IMR-90 (cell line): ENCODE measurements around the gene ABCC3. TPM values are rescaled to one million over a fixed set of nuclear protein-coding genes. Genes with fewer than 3 reads are reported as not detected.

ENCODE experiments used
- ATAC-seq: fragments of 200-7000 bp; cut with Tn5 transposase; 2 replicates; pipeline ENCODE4 v1.9.1; 2020; ENCODE audit warnings: low read depth, mild to moderate bottlenecking, moderate library complexity
- BruUV-seq: library from RNA; stranded (reverse); fragments of 400-500 nt; replicated peaks from 2 replicates; lab custom pipeline; 2021; lab: Mats Ljungman, UMichigan
- CTCF ChIA-PET: fragments of 300-600 bp; formaldehyde crosslinking; extraction: SDS; loops from one replicate; lab custom pipeline; 2021; ENCODE audit warnings: antibody characterized with exemption; lab: Yijun Ruan, JAX
- POLR2A ChIA-PET: fragments of 300-600 bp; sonication (Branson Sonifier 250); formaldehyde crosslinking; loops from one replicate; lab custom pipeline; 2022; ENCODE audit warnings: antibody characterized with exemption; ENCODE audit not compliant: unreplicated experiment; lab: Charles Lee
- DNase-seq: peaks from one replicate; pipeline ENCODE4 v3.0.0; 2013
- H2AFZ ChIP-seq: replicated peaks from 2 replicates; pipeline ENCODE3; 2013; ENCODE audit warnings: low read length, mild to moderate bottlenecking; ENCODE audit not compliant: poor library complexity
- H2AK5ac ChIP-seq: 2 replicates; pipeline ENCODE4 v1.6.1; 2013; ENCODE audit warnings: low read depth, low read length, inconsistent platforms
- H2AK9ac ChIP-seq: replicated peaks from 2 replicates; pipeline ENCODE3; 2013; ENCODE audit warnings: mild to moderate bottlenecking, low read depth, low read length, moderate library complexity; ENCODE audit not compliant: poor library complexity
- H2BK120ac ChIP-seq: 2 replicates; pipeline ENCODE4 v1.6.1; 2013; ENCODE audit warnings: low read depth, low read length, inconsistent platforms
- H2BK15ac ChIP-seq: 3 replicates; pipeline ENCODE4 v1.6.1; 2013; ENCODE audit warnings: low read depth, low read length, inconsistent platforms
- H2BK20ac ChIP-seq: 2 replicates; pipeline ENCODE4 v1.6.1; 2013; ENCODE audit warnings: low read depth, mild to moderate bottlenecking, inconsistent platforms, low read length, moderate library complexity
- H2BK5ac ChIP-seq: 2 replicates; pipeline ENCODE4 v1.6.1; 2013; ENCODE audit warnings: mild to moderate bottlenecking, low read depth, low read length, inconsistent platforms; ENCODE audit not compliant: poor library complexity, severe bottlenecking
- H3K14ac ChIP-seq: replicated peaks from 2 replicates; pipeline ENCODE4 v1.6.1; 2013; ENCODE audit warnings: low read depth, low read length, inconsistent platforms
- H3K18ac ChIP-seq: 2 replicates; pipeline ENCODE4 v1.6.1; 2013; ENCODE audit warnings: low read depth, low read length, control low read depth
- H3K23ac ChIP-seq: 2 replicates; pipeline ENCODE4 v1.6.1; 2013; ENCODE audit warnings: low read depth, low read length, inconsistent platforms
- H3K27ac ChIP-seq: 2 replicates; pipeline ENCODE4 v1.5.1; 2013; ENCODE audit warnings: mild to moderate bottlenecking, control low read depth, low read length; ENCODE audit not compliant: insufficient read depth
- H3K27me3 ChIP-seq: 2 replicates; pipeline ENCODE4 v1.6.1; 2013; ENCODE audit warnings: low read length; ENCODE audit not compliant: control insufficient read depth, insufficient read depth
- H3K36me3 ChIP-seq: 2 replicates; pipeline ENCODE4 v1.6.1; 2013; ENCODE audit warnings: low read length, mixed read lengths; ENCODE audit not compliant: control insufficient read depth, insufficient read depth
- H3K4ac ChIP-seq: 2 replicates; pipeline ENCODE4 v1.6.1; 2013; ENCODE audit warnings: low read depth, low read length, inconsistent platforms
- H3K4me1 ChIP-seq: 2 replicates; pipeline ENCODE4 v1.6.1; 2013; ENCODE audit warnings: low read length, mixed read lengths; ENCODE audit not compliant: control insufficient read depth, insufficient read depth
- H3K4me2 ChIP-seq: 2 replicates; pipeline ENCODE4 v1.6.1; 2013; ENCODE audit warnings: low read depth, mild to moderate bottlenecking, control low read depth, low read length, moderate library complexity
- H3K4me3 ChIP-seq: 2 replicates; pipeline ENCODE4 v1.5.1; 2013; ENCODE audit warnings: low read depth, mild to moderate bottlenecking, control low read depth, low read length, moderate library complexity; ENCODE audit not compliant: insufficient read depth
- H3K56ac ChIP-seq: 2 replicates; pipeline ENCODE4 v1.6.1; 2013; ENCODE audit warnings: low read length, inconsistent platforms; ENCODE audit not compliant: insufficient read depth; ENCODE audit errors: extremely low read depth
- H3K79me1 ChIP-seq, 2 experiments: 2 replicates each; pipeline ENCODE4 v1.6.1; 2013; ENCODE audit warnings: low read length in 2 of 2, inconsistent platforms in 1 of 2, low read depth in 1 of 2
- H3K9ac ChIP-seq: 2 replicates; pipeline ENCODE4 v1.6.1; 2013; ENCODE audit warnings: low read depth, low read length, control low read depth
- H3K9me1 ChIP-seq: 2 replicates; pipeline ENCODE4 v1.6.1; 2013; ENCODE audit warnings: low read length, inconsistent platforms; ENCODE audit not compliant: insufficient read depth
- H3K9me3 ChIP-seq: 2 replicates; pipeline ENCODE4 v1.6.1; 2013; ENCODE audit warnings: low read length; ENCODE audit not compliant: control insufficient read depth, insufficient read depth
- H4K20me1 ChIP-seq: 2 replicates; pipeline ENCODE4 v1.6.1; 2013; ENCODE audit warnings: low read length, inconsistent platforms; ENCODE audit not compliant: insufficient read depth
- H4K5ac ChIP-seq: 2 replicates; pipeline ENCODE4 v1.6.1; 2013; ENCODE audit warnings: mild to moderate bottlenecking, low read depth, low read length, control low read depth
- H4K8ac ChIP-seq, 2 experiments: 2 replicates each; pipeline ENCODE4 v1.6.1; 2013; ENCODE audit warnings: low read depth in 2 of 2, low read length in 2 of 2, control low read depth in 1 of 2, inconsistent platforms in 1 of 2
- H4K91ac ChIP-seq: 2 replicates; pipeline ENCODE4 v1.6.1; 2013; ENCODE audit warnings: low read depth, low read length, inconsistent platforms; ENCODE audit not compliant: insufficient read depth
- BHLHE40 ChIP-seq: fragments of 150-350 bp; IDR thresholded peaks from 2 replicates; pipeline ENCODE4 v1.6.1; 2016; ENCODE audit warnings: mild to moderate bottlenecking, low read depth, low read length
- CEBPB ChIP-seq: IDR thresholded peaks from 2 replicates; pipeline ENCODE4 v1.6.1; 2012; ENCODE audit warnings: low read depth, low read length, improper control_type of control experiment
- CHD1 ChIP-seq: IDR thresholded peaks from 2 replicates; pipeline ENCODE4 v1.6.1; 2012; ENCODE audit warnings: low read depth, low read length, improper control_type of control experiment
- CTCF ChIP-seq: conservative IDR thresholded peaks from 2 replicates; pipeline ENCODE4 v1.5.1; 2012; ENCODE audit warnings: mild to moderate bottlenecking, low read depth, low read length, improper control_type of control experiment
- ELK1 ChIP-seq: fragments of 150-350 bp; IDR thresholded peaks from 2 replicates; pipeline ENCODE4 v1.6.1; 2016; ENCODE audit warnings: low read depth, mild to moderate bottlenecking, low read length, moderate library complexity, borderline replicate concordance
- FOS ChIP-seq: fragments of 150-350 bp; IDR thresholded peaks from 2 replicates; pipeline ENCODE4 v1.6.1; 2016; ENCODE audit warnings: low read depth, low read length
- MAFK ChIP-seq: IDR thresholded peaks from 2 replicates; pipeline ENCODE4 v1.6.1; 2012; ENCODE audit warnings: low read depth, low read length, improper control_type of control experiment
- MAZ ChIP-seq: IDR thresholded peaks from 2 replicates; pipeline ENCODE4 v1.6.1; 2012; ENCODE audit warnings: low read depth, mild to moderate bottlenecking, low read length, improper control_type of control experiment, moderate library complexity, borderline replicate concordance
- MXI1 ChIP-seq: IDR thresholded peaks from 2 replicates; pipeline ENCODE4 v1.6.1; 2012; ENCODE audit warnings: low read depth, mild to moderate bottlenecking, low read length, moderate library complexity, borderline replicate concordance
- NFE2L2 ChIP-seq: fragments of 150-350 bp; IDR thresholded peaks from 2 replicates; pipeline ENCODE4 v1.6.1; 2016; ENCODE audit warnings: low read depth, mild to moderate bottlenecking, low read length
- POLR2A ChIP-seq: IDR thresholded peaks from 2 replicates; pipeline ENCODE4 v1.6.1; 2012; ENCODE audit warnings: mild to moderate bottlenecking, low read depth, low read length
- RAD21 ChIP-seq: IDR thresholded peaks from 2 replicates; pipeline ENCODE4 v1.6.1; 2012; ENCODE audit warnings: low read length, improper control_type of control experiment
- RCOR1 ChIP-seq: IDR thresholded peaks from 2 replicates; pipeline ENCODE4 v1.6.1; 2012; ENCODE audit warnings: mild to moderate bottlenecking, low read length, improper control_type of control experiment; ENCODE audit not compliant: insufficient replicate concordance
- RFX5 ChIP-seq: IDR thresholded peaks from 2 replicates; pipeline ENCODE4 v1.8.0; 2012; ENCODE audit warnings: low read depth, mild to moderate bottlenecking, low read length, moderate library complexity
- SMC3 ChIP-seq: fragments of 150-350 bp; IDR thresholded peaks from 2 replicates; pipeline ENCODE4 v1.6.1; 2016; ENCODE audit warnings: low read depth, mild to moderate bottlenecking, antibody characterized with exemption, low read length, moderate library complexity
- USF2 ChIP-seq: fragments of 150-350 bp; IDR thresholded peaks from 2 replicates; pipeline ENCODE4 v1.6.1; 2017; ENCODE audit warnings: mild to moderate bottlenecking, antibody characterized with exemption, low read length, low read depth
- WGBS, 2 experiments: methylation state at CpG; one replicate each; pipeline versions ENCODE4 v1.1.5 to v1.1.7; 2013; ENCODE audit warnings: missing lambda C conversion rate in 2 of 2; ENCODE audit not compliant: insufficient read length in 1 of 2; ENCODE audit errors: extremely low coverage in 2 of 2; 5-methylcytosine and 5-hydroxymethylcytosine counted together
- dilution Hi-C: fragments of 300-500 bp; cut with HindIII; formaldehyde crosslinking; loops from one replicate; pipeline ENCODE4 v1.14.3; 2018; ENCODE audit warnings: low sequenced_read_pairs; ENCODE audit not compliant: unreplicated experiment
- in situ Hi-C: fragments of 300-500 bp; cut with MboI; formaldehyde crosslinking; loops from 3 replicates; pipeline ENCODE4 v1.14.3; 2019; ENCODE audit warnings: low sequenced_read_pairs, inconsistent platforms, mixed read lengths
- intact Hi-C: fragments of 100-400 bp; cut with micrococcal nuclease; formaldehyde crosslinking; loops from 2 replicates; pipeline ENCODE4 v1.10.0; 2022
- polyA plus RNA-seq, 3 experiments: library from polyadenylated mRNA; depleted of rRNA; stranded (reverse); fragments of >200 nt; gene quantifications; 2 replicates each; pipeline ENCODE4 v1.2.3, GENCODE V29; 2012; ENCODE audit warnings: low replicate concordance in 1 of 3
- total RNA-seq: library from RNA; depleted of rRNA; stranded (reverse); fragments of >200 nt; gene quantifications from 2 replicates; pipeline ENCODE4 v1.2.3, GENCODE V29; 2012

Gene ABCC3
- total and polyA plus RNA-seq, 2 of the 4 experiments (the other 2 are of a cell fraction), result 3.2 to 6.6 TPM

- ChIA-PET CTCF (interaction anchor here (0.6 kb wide), 1 partner anchor 153 kb away, joined by 3 read pairs; no protein-coding TSS in a partner anchor), POLR2A (no interaction called here)
- H3K36me3 ChIP-seq, result peaks cover 29% of the 10 kb centered on the region
- no peak overlapping the region for H3K4me3 ChIP-seq
- DNase-seq (no peak), ATAC-seq (no peak)
- H3K56ac ChIP-seq, result no peak overlapping the region
- no peak overlapping the region for H2BK120ac ChIP-seq
- intact Hi-C loops (no loop called here), dilution Hi-C loops (no loop called here), in situ Hi-C loops (loop anchor here (10.0 kb wide), 1 partner anchor 215 kb away; no protein-coding TSS in a partner anchor)
- H3K79me1 ChIP-seq, result peaks cover 23 to 46% of the 10 kb centered on the region in 2 experiments
- no peaks in the 10 kb centered on the region for H3K9me3 ChIP-seq
- H2BK15ac ChIP-seq, result no peak overlapping the region
- no peak overlapping the region for H3K14ac ChIP-seq
- BruUV-seq, result no TSS peak
- H2AK9ac ChIP-seq, result no peak overlapping the region
- no peak overlapping the region for H3K9ac ChIP-seq
- TF ChIP-seq MAZ (no peak), RAD21 (no peak), CHD1 (no peak), MAFK (no peak), NFE2L2 (no peak), CTCF (no peak), MXI1 (no peak), FOS (no peak), RCOR1 (no peak), POLR2A (no peak), USF2 (no peak), SMC3 (no peak), CEBPB (no peak), BHLHE40 (no peak), RFX5 (no peak), ELK1 (no peak)
- no peak overlapping the region for H3K4ac ChIP-seq
- no peak overlapping the region for H4K5ac ChIP-seq
- H3K27ac ChIP-seq, result no peak overlapping the region
- no peak overlapping the region for H2BK20ac ChIP-seq
- H3K18ac ChIP-seq, result no peak overlapping the region
- H4K20me1 ChIP-seq, result peaks cover 13% of the 10 kb centered on the region; the same call in 1 of the 2 replicates
- H3K23ac ChIP-seq, result no peak overlapping the region
- H4K91ac ChIP-seq, result no peak overlapping the region
- peaks cover 3% of the 10 kb centered on the region; the same call in 1 of the 2 replicates for H3K9me1 ChIP-seq
- H2AK5ac ChIP-seq, result no peak overlapping the region
- H2AFZ ChIP-seq, result no peak overlapping the region
- H3K4me2 ChIP-seq, result no peak overlapping the region
- no peak overlapping the region for H4K8ac ChIP-seq
- 69% methylated on average over 4 of the region's 7 CpGs; no CpG with 5 or more reads in 1 of the 2 experiments for WGBS, 2 experiments
- H2BK5ac ChIP-seq, result no peak overlapping the region
- no peaks in the 10 kb centered on the region for H3K27me3 ChIP-seq
- H3K4me1 ChIP-seq, result peaks cover 7% of the 10 kb centered on the region
Observed at GRCh38 chr17:50699410-50699809, 64.7 kb downstream of the ABCC3 start.
